Right lobe of liver (tissue), 4 donors: ENCODE results near the gene ANTXR1.

Experiments used
- POLR2A ChIP-seq: fragments of 450-650 bp; IDR thresholded peaks from one replicate; pipeline ENCODE4 v1.6.1; 2017; ENCODE audit warnings: antibody characterized with exemption, mild to moderate bottlenecking
- TF ChIP-seq, protein P1 (sequence below), 4 donors: fragments of 200-600 bp in 3 of 4; fragments of 450-650 bp in 1 of 4; IDR thresholded peaks; one replicate each; pipeline versions ENCODE4 v1.5.1 to v1.8.0; 2016 to 2022; ENCODE audit warnings: antibody characterized with exemption in 4 of 4, mild to moderate bottlenecking in 2 of 4
- donor health status: DM: no; HTN: no; CAD: no.
- donor health status: DM: no; HTN: no; CAD: no.
- donor health status: DM: no; HTN: yes; CAD: no.

DNA sequence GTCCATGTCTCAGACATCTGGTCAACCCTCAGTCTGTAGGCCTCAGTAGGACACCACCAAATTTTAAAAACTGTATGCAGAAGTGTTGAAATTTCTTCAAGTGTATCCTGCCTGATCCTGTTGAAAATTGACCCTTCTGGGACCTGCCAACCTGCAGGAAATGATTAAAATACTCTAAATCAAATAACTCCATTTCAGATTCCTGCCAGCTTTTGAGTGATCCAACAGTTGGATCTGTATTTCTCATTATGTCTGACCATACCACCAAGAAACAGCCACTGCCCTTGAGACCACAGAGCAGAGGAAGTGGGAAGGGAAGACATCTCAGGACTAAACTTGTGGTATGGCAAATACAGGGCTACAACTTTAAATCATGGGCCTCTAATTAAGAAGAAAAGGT, 113.4 kb downstream of the ANTXR1 start:
- no peak for TF ChIP-seq POLR2A
- TF ChIP-seq, protein P1, sequence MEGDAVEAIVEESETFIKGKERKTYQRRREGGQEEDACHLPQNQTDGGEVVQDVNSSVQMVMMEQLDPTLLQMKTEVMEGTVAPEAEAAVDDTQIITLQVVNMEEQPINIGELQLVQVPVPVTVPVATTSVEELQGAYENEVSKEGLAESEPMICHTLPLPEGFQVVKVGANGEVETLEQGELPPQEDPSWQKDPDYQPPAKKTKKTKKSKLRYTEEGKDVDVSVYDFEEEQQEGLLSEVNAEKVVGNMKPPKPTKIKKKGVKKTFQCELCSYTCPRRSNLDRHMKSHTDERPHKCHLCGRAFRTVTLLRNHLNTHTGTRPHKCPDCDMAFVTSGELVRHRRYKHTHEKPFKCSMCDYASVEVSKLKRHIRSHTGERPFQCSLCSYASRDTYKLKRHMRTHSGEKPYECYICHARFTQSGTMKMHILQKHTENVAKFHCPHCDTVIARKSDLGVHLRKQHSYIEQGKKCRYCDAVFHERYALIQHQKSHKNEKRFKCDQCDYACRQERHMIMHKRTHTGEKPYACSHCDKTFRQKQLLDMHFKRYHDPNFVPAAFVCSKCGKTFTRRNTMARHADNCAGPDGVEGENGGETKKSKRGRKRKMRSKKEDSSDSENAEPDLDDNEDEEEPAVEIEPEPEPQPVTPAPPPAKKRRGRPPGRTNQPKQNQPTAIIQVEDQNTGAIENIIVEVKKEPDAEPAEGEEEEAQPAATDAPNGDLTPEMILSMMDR (IDR thresholded peaks at IDR 0.05), result no peak
